NCI-H2227 (cell line): ENCODE data around the gene MT1B.
A peak's percentile ranks its signal among the peaks of the same experiment; 100 is the strongest.
"Not testable (repeated sequence)": the region's sequence is repeated elsewhere in the genome, so short reads cannot be mapped to it uniquely, and the experiment has no call there.

Source experiments
- DNase-seq: peaks from one replicate; lab custom pipeline; 2025; ENCODE audit not compliant: unreplicated experiment; lab: John Stamatoyannopoulos, UW

MT1B gene

DNA sequence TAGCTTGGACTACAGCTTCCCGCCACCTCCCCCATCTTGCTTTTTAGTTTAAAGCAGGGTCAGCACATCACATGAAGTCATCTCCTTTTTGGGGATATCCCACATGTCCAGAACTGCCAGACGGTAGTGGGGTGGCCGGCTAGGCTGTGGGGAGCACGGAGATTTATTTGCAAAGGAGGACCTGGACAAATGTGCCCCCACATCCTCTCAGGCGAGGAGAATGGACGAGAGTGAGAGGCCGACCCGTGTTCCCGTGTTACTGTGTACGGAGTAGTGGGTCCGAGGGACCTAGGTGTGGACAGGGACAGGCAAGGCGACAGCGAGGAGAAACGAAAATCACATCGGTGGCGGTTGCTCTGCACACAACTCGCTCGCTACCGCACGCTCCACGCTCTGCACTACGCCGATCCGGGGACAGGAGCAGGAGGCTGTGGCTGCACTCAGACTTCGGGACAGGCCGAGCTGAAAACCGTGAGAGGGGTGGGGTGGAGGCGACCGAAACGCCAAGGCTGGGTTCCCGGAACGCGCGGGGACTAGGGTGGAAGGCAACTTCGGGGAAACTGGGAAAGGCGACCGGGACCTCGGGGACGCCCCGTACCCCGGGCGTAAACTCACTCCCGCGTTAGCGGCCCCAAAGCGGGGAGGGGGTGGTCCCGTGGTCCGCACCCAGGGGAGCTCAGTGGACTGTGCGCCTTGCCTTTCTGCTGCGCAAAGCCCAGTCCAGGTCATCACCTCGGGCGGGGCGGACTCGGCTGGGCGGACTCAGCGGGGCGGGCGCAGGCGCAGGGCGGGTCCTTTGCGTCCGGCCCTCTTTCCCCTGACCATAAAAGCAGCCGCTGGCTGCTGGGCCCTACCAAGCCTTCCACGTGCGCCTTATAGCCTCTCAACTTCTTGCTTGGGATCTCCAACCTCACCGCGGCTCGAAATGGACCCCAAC is 13.6 kb upstream of the MT1B start, which contains the start of gene MT1A:
MT1A (plus strand) TSS at position 853 of the 937 bp plus-strand sequence; CDS start at position 926, 73 bp downstream.
- DNase-seq = no peak

DNA sequence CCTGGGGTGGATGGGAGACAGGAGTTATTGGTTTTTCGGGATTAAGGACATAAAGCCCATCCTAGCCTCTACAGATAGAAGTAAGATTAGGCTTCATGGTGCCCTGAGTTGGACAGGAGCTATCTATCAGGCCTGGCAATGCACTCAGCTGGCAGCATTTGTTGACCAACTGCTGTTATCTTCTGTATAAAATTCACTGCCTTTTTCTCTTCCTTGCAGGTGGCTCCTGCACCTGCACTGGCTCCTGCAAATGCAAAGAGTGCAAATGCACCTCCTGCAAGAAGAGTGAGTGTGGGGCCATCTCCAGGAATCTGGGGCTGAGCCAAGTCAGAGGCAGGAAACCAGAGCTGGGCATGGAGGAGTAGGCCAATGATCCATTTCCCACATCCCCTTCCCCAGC is 12.6 kb upstream of the MT1B start:
- DNase-seq = no peak

DNA sequence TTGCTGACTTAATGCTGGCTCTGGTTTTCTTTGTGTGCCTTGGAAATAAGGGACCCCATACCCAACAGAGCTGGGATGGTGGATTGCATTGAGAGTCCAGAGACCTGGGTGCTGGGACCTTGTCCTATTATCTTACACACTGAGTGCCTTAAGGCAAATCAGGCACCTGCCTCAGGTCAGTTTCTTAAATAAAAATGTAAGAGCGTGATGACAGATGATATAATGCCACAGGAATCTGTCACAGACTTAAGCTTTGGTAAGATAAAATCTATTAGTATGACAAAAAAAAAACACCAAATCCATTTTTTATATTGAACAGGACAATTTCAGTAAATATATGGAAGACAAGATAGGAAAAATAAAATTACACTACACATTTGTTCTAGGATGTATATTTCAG is 11.6 kb upstream of the MT1B start:
- no peak for DNase-seq

- no peak for DNase-seq
These were observed 10.5 kb upstream of the MT1B start for GRCh38 chr16:56641166-56641565.

- DNase-seq = no peak
These were observed 8.5 kb upstream of the MT1B start for GRCh38 chr16:56643080-56643778.

- no peak for DNase-seq
These were observed 7.9 kb upstream of the MT1B start for GRCh38 chr16:56643833-56644232.

- no peak for DNase-seq
These were observed 6.4 kb upstream of the MT1B start for GRCh38 chr16:56645311-56645710.

- no peak for DNase-seq
These were observed 5.8 kb upstream of the MT1B start for GRCh38 chr16:56645838-56646237.

DNA sequence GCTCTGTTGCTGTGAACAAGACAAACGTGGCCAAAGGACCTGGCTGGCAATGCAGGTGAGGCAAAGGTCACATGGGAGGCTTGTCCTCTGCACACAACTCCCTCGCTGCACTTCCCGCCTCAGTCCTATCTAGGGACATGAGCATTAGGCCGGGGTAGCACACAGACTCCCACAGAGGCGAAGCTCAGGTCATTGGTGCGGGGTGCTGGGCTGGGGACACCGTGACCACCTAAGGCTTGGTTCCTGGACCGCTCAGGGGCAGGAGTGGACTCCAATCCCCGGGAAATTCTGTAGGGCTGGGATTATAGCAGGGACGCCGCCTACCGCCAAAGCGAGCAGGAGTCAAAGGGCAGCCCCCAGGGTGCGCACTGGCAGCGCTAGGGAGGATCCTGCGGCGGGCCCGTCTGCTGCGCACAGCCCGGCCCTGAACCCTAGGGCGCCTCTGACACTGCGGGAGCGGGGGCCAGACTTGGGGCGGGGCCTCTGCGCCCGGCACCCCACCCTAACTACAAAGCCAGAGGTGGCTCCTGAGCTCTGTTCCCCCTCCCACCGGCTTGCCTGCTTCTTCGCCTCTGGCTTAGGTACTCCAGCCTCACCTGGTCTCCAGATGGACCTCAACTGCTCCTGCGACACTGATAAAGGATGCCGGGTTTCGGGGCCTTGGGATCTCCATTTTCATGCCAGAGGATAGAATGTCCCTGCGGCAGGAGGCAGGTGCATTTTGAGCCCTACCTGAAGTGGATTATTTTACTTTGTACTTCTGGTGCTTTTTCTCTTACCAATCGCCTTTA is 3.9 kb upstream of the MT1B start:
- no peak for DNase-seq

GRCh38 chr16:56649271-56649670 is 2.4 kb upstream of the MT1B start:
- no peak for DNase-seq

DNA sequence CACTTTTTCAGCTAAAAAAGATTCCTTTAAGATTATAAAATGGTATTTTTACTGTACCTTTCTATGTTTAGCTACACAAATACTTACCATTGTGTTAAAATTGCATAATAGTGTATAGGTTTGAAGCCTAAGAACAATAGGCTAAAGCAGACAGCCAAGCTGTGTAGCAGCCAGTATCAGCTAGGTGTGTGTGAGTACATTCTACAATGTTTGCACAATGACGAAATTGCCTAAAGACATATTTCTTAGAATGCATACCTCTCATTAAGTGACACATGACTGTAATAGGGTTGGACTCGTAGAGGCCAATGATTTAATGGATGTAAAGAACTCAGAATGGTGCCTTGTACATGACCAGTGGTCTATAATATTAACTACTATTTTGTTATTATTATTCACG is 1.9 kb upstream of the MT1B start:
- no peak for DNase-seq

DNA sequence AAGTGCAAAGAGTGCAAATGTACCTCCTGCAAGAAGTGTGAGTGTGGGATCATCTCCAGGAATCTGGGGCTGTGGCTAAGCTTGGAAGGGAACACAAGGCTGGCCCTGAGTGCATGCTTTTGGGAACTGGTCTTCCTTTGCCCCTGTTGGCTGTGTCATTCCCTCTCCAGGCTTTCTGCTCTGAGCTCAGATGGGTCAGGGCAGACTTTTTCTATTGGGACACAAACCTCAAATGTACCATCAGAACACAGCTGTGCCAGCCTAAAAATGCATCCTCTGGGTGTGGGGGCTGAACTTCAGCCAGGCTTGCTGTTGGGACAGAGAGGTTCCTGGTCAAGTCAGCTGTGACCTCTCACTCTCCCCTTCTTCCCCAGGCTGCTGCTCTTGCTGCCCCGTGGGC is 914 bp downstream of the MT1B start:
- no peak for DNase-seq

DNA sequence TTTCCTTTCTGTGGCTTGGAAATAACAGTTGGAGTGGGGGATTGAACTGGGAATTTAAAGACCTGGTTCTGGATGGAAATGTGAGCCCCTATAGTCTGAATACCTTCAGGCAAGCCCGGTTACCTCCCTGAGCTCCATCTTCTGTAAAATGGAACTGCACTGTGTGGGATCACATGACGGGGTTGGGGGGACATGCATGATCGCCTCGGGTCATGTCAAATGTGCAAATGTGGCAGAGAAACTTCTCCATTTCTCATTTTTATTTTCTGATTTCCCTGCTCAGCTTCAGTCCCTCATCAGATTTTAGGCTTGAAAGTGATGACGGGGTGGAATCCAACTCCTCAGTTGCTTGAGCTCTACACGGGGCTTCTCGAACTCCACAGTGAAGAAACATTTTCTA is 1.5 kb downstream of the MT1B start:
- no peak for DNase-seq

GRCh38 chr16:56657555-56658326 is 6.1 kb downstream of the MT1B start, which contains the start of gene MT1F:
MT1F (plus strand) TSS chr16:56657959; CDS start chr16:56658059, 100 bp downstream.
- peak; percentile 89 for DNase-seq

GRCh38 chr16:56658327-56658875 is 6.7 kb downstream of the MT1B start:
- no peak for DNase-seq

- peak; percentile 60 for DNase-seq
These were observed 11.0 kb downstream of the MT1B start for GRCh38 chr16:56662357-56663354.

DNA sequence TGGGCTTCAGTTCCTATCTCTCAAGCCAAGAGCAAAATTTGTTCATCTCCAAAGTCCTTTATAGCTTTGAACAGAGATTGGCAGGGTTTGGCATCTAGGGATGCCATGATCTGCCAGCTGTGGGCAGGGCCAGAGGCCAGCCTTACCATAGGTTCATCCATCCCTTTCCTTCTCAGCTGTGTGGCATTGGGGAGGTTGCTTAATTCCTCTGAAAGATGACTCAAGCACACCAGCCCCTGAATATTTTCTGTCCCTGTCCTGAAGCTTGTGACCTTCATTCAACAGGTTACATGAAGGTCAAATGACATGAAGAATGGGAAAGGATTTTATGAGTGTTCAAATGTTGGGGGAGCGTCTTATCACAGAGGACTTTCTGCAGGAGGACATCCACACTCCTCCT is 12.8 kb downstream of the MT1B start:
- no peak for DNase-seq

GRCh38 chr16:56665286-56666261 is 13.9 kb downstream of the MT1B start:
- not testable (repeated sequence) for DNase-seq
